HTR-8/SVneo (cell line): Measurements from ENCODE around the gene NKX6-2.
"Not testable (repeated sequence)": the region's sequence is repeated elsewhere in the genome, so short reads cannot be mapped to it uniquely, and the experiment has no call there.

Experiments used
- DNase-seq: peaks from one replicate; pipeline ENCODE4 v3.0.0; 2011; ENCODE audit warnings: low spot score, mixed read lengths; ENCODE audit not compliant: insufficient read length
- FAIRE-seq: peaks from 2 replicates; lab custom pipeline; 2011; peaks lifted over from hg19 to GRCh38; lab: Jason Lieb, UNC

NKX6-2 gene

GRCh38 chr10:132784866-132785722 lies 853 bp downstream of the NKX6-2 start:
- no peak for DNase-seq
- no peak for FAIRE-seq

GRCh38 chr10:132783940-132784865 lies 1.7 kb downstream of the NKX6-2 start:
- no peak for FAIRE-seq
- DNase-seq = no peak

- FAIRE-seq = no peak
- no peak for DNase-seq
These were observed 2.6 kb downstream of the NKX6-2 start for GRCh38 chr10:132783165-132783939.

- FAIRE-seq (no peak), DNase-seq (no peak)
These were observed 4.4 kb downstream of the NKX6-2 start for GRCh38 chr10:132781556-132781955.

GRCh38 chr10:132780356-132780755 lies 5.6 kb downstream of the NKX6-2 start:
- FAIRE-seq (no peak), DNase-seq (no peak)

GRCh38 chr10:132779549-132780294 lies 6.2 kb downstream of the NKX6-2 start:
- no peak for FAIRE-seq
- no peak for DNase-seq

- DNase-seq (no peak), FAIRE-seq (no peak)
These were observed 8.5 kb downstream of the NKX6-2 start for GRCh38 chr10:132777441-132777840.

GRCh38 chr10:132776821-132777220 lies 9.1 kb downstream of the NKX6-2 start:
- no peak for FAIRE-seq
- DNase-seq = no peak

- FAIRE-seq (no peak), DNase-seq (no peak)
These were observed 9.8 kb downstream of the NKX6-2 start for GRCh38 chr10:132776186-132776585.

- no peak for FAIRE-seq
- no peak for DNase-seq
These were observed 10.8 kb downstream of the NKX6-2 start for GRCh38 chr10:132774902-132775863.

GRCh38 chr10:132774181-132774901 lies 11.6 kb downstream of the NKX6-2 start:
- DNase-seq (no peak), FAIRE-seq (no peak)

- FAIRE-seq, DNase-seq: not testable (repeated sequence)
These were observed 13.1 kb downstream of the NKX6-2 start for GRCh38 chr10:132772816-132773215.

GRCh38 chr10:132770061-132771021 lies 15.6 kb downstream of the NKX6-2 start:
- FAIRE-seq (no peak), DNase-seq (no peak)

- FAIRE-seq = no peak
- no peak for DNase-seq
These were observed 17.4 kb downstream of the NKX6-2 start for GRCh38 chr10:132768346-132769248.

- FAIRE-seq (peak; percentile 16), DNase-seq (no peak)
These were observed 19.7 kb downstream of the NKX6-2 start for GRCh38 chr10:132766291-132766690.

- no peak for DNase-seq
- FAIRE-seq = no peak
These were observed 20.5 kb downstream of the NKX6-2 start for GRCh38 chr10:132765435-132765834.
